ENCODE results near the gene C1orf74. TPM values are rescaled to one million over a fixed set of nuclear protein-coding genes. Genes with fewer than 3 reads are reported as not detected.

Gene C1orf74
- total RNA-seq, 1 donor from 2014 or later = 3.7 TPM

- Mint-ChIP-seq H3K9me3 (no peaks in the 10 kb centered on the region), H3K4me3 (no peak overlapping the region), H3K4me1 (no peaks in the 10 kb centered on the region), H3K36me3 (ENCODE audit: low read depth) (no peaks in the 10 kb centered on the region), H3K27ac (no peak overlapping the region), H3K27me3 (peaks cover 18% of the 10 kb centered on the region)
- DNase-seq (no peak), ATAC-seq (ENCODE audit: low read depth) (no peak)
- ChIA-PET POLR2A (no interaction called here), CTCF (interaction anchor here (1.1 to 3.9 kb wide), 2 partner anchors 8 to 12 kb away, joined by 3 to 17 read pairs; no protein-coding TSS in a partner anchor)
- intact Hi-C loops (cut with micrococcal nuclease) = no loop called here
- no peak for TF ChIP-seq CTCF (IDR thresholded peaks at IDR 0.05)
Observed at GRCh38 chr1:209815490-209815889, 31.1 kb upstream of the C1orf74 start.

- no peaks in the 10 kb centered on the region for H3K36me3 Mint-ChIP-seq (ENCODE audit: low read depth)
- no peaks in the 10 kb centered on the region for H3K9me3 Mint-ChIP-seq
- ATAC-seq (ENCODE audit: low read depth) (no peak), DNase-seq (no peak)
- H3K4me1 Mint-ChIP-seq = no peaks in the 10 kb centered on the region
- CTCF ChIA-PET = interaction anchor here (3.9 kb wide), 1 partner anchor 10 kb away, joined by 17 read pairs; no protein-coding TSS in a partner anchor
- no peak overlapping the region for H3K27ac Mint-ChIP-seq
- H3K4me3 Mint-ChIP-seq = no peak overlapping the region
- peaks cover 11% of the 10 kb centered on the region for H3K27me3 Mint-ChIP-seq
- POLR2A ChIA-PET = no interaction called here
- TF ChIP-seq CTCF (IDR thresholded peaks at IDR 0.05) = no peak
- intact Hi-C loops (cut with micrococcal nuclease) = no loop called here
Observed at GRCh38 chr1:209813902-209814301, 29.5 kb upstream of the C1orf74 start.

GRCh38 chr1:209810783-209811182 lies 26.4 kb upstream of the C1orf74 start:
- intact Hi-C loops (cut with micrococcal nuclease) = no loop called here
- DNase-seq (no peak), ATAC-seq (ENCODE audit: low read depth) (no peak)
- Mint-ChIP-seq H3K9me3 (no peaks in the 10 kb centered on the region), H3K4me1 (peaks cover 6% of the 10 kb centered on the region), H3K36me3 (ENCODE audit: low read depth) (peaks cover 1% of the 10 kb centered on the region), H3K4me3 (no peak overlapping the region), H3K27me3 (no peaks in the 10 kb centered on the region), H3K27ac (no peak overlapping the region)
- ChIA-PET CTCF (interaction anchor here (1.1 kb wide), 1 partner anchor 12 kb away, joined by 5 read pairs; no protein-coding TSS in a partner anchor), POLR2A (no interaction called here)
- no peak for TF ChIP-seq CTCF (IDR thresholded peaks at IDR 0.05)

- H3K4me3 Mint-ChIP-seq = no peak overlapping the region
- no peak for TF ChIP-seq CTCF (IDR thresholded peaks at IDR 0.05)
- H3K27ac Mint-ChIP-seq = no peak overlapping the region
- ChIA-PET CTCF (no interaction called here), POLR2A (no interaction called here)
- no peak for DNase-seq
- H3K36me3 Mint-ChIP-seq (ENCODE audit: low read depth) = peaks cover 1% of the 10 kb centered on the region
- no peak for ATAC-seq (ENCODE audit: low read depth)
- peaks cover 6% of the 10 kb centered on the region for H3K27me3 Mint-ChIP-seq
- intact Hi-C loops (cut with micrococcal nuclease) = no loop called here
- H3K4me1 Mint-ChIP-seq = peaks cover 7% of the 10 kb centered on the region
- no peaks in the 10 kb centered on the region for H3K9me3 Mint-ChIP-seq
Observed at GRCh38 chr1:209809611-209810010, 25.3 kb upstream of the C1orf74 start.

GRCh38 chr1:209808059-209808581 lies 23.8 kb upstream of the C1orf74 start:
- no peaks in the 10 kb centered on the region for H3K9me3 Mint-ChIP-seq
- H3K27ac Mint-ChIP-seq = no peak overlapping the region
- peaks cover 1% of the 10 kb centered on the region for H3K36me3 Mint-ChIP-seq (ENCODE audit: low read depth)
- TF ChIP-seq CTCF (IDR thresholded peaks at IDR 0.05) = no peak
- H3K4me3 Mint-ChIP-seq = no peak overlapping the region
- CTCF ChIA-PET = interaction anchor here (1.9 kb wide), 1 partner anchor 15 kb away, joined by 11 read pairs; no protein-coding TSS in a partner anchor
- H3K4me1 Mint-ChIP-seq = peaks cover 7% of the 10 kb centered on the region
- POLR2A ChIA-PET = interaction anchor here (1.2 kb wide), 1 partner anchor 38 kb away, joined by 5 read pairs; no protein-coding TSS in a partner anchor
- DNase-seq (no peak), ATAC-seq (ENCODE audit: low read depth) (no peak)
- peaks cover 11% of the 10 kb centered on the region for H3K27me3 Mint-ChIP-seq
- intact Hi-C loops (cut with micrococcal nuclease) = no loop called here

All from activated B cell treated with CpG ODN at 0.5 μM for 24 hours (primary cell).